B cell (primary cell): ENCODE results near the gene QRSL1. TPM values are rescaled to one million over a fixed set of nuclear protein-coding genes. Genes with fewer than 3 reads are reported as not detected.

ENCODE experiments used
- ATAC-seq: fragments of 200-7000 bp; cut with Tn5 transposase; one replicate; pipeline ENCODE4 v1.10.0; 2021; ENCODE audit warnings: low read depth, mild to moderate bottlenecking, moderate number of reproducible peaks, moderate library complexity
- CTCF ChIA-PET: fragments of 350-600 bp; sonication (Branson Sonifier 250); formaldehyde crosslinking; loops from one replicate; lab custom pipeline; 2021; ENCODE audit warnings: antibody characterized with exemption, inconsistent platforms; lab: Charles Lee
- POLR2A ChIA-PET: fragments of 350-600 bp; sonication (Branson Sonifier 250); formaldehyde crosslinking; loops from one replicate; lab custom pipeline; 2021; ENCODE audit warnings: antibody characterized with exemption; lab: Charles Lee
- DNase-seq: peaks from one replicate; pipeline ENCODE4 v3.0.0; 2013
- H2AFZ ChIP-seq: 2 replicates; pipeline ENCODE4 v1.6.1; 2012; ENCODE audit warnings: mild to moderate bottlenecking, low read depth, low read length; ENCODE audit not compliant: insufficient read depth, poor library complexity, severe bottlenecking
- H3K27ac ChIP-seq, 2 donors: 1 replicate in 1 of 2; 2 replicates in 1 of 2; pipeline ENCODE4 v1.5.1; 2012 to 2013; ENCODE audit warnings: low read length in 2 of 2, mild to moderate bottlenecking in 2 of 2, moderate library complexity in 1 of 2
- H3K27me3 ChIP-seq, 4 experiments: fragments of 200-600 bp in 1 of 4; sonication (generic) in 1 of 4; replicated peaks in 1 of 4; 1 replicate in 2 of 4; 2 replicates in 2 of 4; pipeline versions ENCODE4 v1.6.1 to v1.7.0; 2013 to 2016; ENCODE audit warnings: low read length in 3 of 4, mild to moderate bottlenecking in 2 of 4, mixed read lengths in 1 of 4, moderate library complexity in 1 of 4; ENCODE audit not compliant: insufficient read depth in 4 of 4, control insufficient read depth in 3 of 4; ENCODE audit errors: control extremely low read depth in 1 of 4
- H3K36me3 ChIP-seq, 2 experiments: replicated peaks in 1 of 2; 1 replicate in 1 of 2; 2 replicates in 1 of 2; pipeline versions ENCODE4 v1.6.1 to v1.7.1; 2013; ENCODE audit warnings: low read length in 1 of 2; ENCODE audit not compliant: insufficient read depth in 2 of 2, control insufficient read depth in 1 of 2; ENCODE audit errors: control extremely low read depth in 1 of 2, extremely low read depth in 1 of 2
- H3K4me1 ChIP-seq, 2 donors: fragments of 200-600 bp in 1 of 2; sonication (generic) in 1 of 2; 1 replicate in 1 of 2; 2 replicates in 1 of 2; pipeline versions ENCODE4 v1.5.1 to v1.6.1; 2013 to 2017; ENCODE audit warnings: low read length in 2 of 2; ENCODE audit not compliant: control insufficient read depth in 2 of 2, insufficient read depth in 2 of 2
- H3K4me2 ChIP-seq: replicated peaks from 2 replicates; pipeline ENCODE3; 2012; ENCODE audit warnings: mild to moderate bottlenecking, low read depth, low read length; ENCODE audit not compliant: poor library complexity, severe bottlenecking
- H3K4me3 ChIP-seq, 5 experiments: fragments of 200-600 bp in 1 of 5; sonication (generic) in 1 of 5; 1 replicate in 3 of 5; 2 replicates in 2 of 5; pipeline versions ENCODE4 v1.5.1 to v1.7.0; 2011 to 2016; ENCODE audit warnings: low read length in 4 of 5, mild to moderate bottlenecking in 4 of 5, low read depth in 2 of 5, control low read depth in 1 of 5, moderate library complexity in 1 of 5; ENCODE audit not compliant: insufficient read depth in 1 of 5; ENCODE audit errors: control extremely low read depth in 1 of 5, extremely low read depth in 1 of 5
- H3K79me2 ChIP-seq: fragments of 200-600 bp; sonication (generic); one replicate; pipeline ENCODE4 v1.6.0; 2016; ENCODE audit warnings: low read length; ENCODE audit not compliant: control insufficient read depth, insufficient read depth
- H3K9ac ChIP-seq: fragments of 200-600 bp; sonication (generic); 2 replicates; pipeline ENCODE4 v1.6.1; 2017; ENCODE audit warnings: mild to moderate bottlenecking, low read length, moderate library complexity
- H3K9me3 ChIP-seq, 3 donors: one replicate each; pipeline versions ENCODE4 v1.6.1 to v1.7.1; 2013; ENCODE audit warnings: low read length in 2 of 3; ENCODE audit not compliant: control insufficient read depth in 2 of 3, insufficient read depth in 1 of 3; ENCODE audit errors: control extremely low read depth in 1 of 3
- H4K20me1 ChIP-seq: 2 replicates; pipeline ENCODE4 v1.6.0; 2012; ENCODE audit warnings: mild to moderate bottlenecking, low read length; ENCODE audit not compliant: insufficient read depth, control insufficient read depth, poor library complexity, severe bottlenecking
- H3K27ac Mint-ChIP-seq: one replicate; pipeline ENCODE4 v1.8.0; 2021; ENCODE audit warnings: mixed read lengths
- H3K27me3 Mint-ChIP-seq: one replicate; pipeline ENCODE4 v1.8.0; 2021; ENCODE audit warnings: mixed read lengths
- H3K4me1 Mint-ChIP-seq: one replicate; pipeline ENCODE4 v1.8.0; 2021; ENCODE audit warnings: mixed read lengths
- H3K4me3 Mint-ChIP-seq: one replicate; pipeline ENCODE4 v1.8.0; 2021; ENCODE audit warnings: mixed read lengths
- H3K9me3 Mint-ChIP-seq: one replicate; pipeline ENCODE4 v1.8.0; 2022; ENCODE audit warnings: mixed read lengths; ENCODE audit not compliant: insufficient read depth
- CTCF ChIP-seq: fragments of 200-600 bp; IDR thresholded peaks from one replicate; pipeline ENCODE4 v1.8.0; 2022; ENCODE audit warnings: antibody characterized with exemption, mild to moderate bottlenecking
- EZH2 ChIP-seq: IDR thresholded peaks from 2 replicates; pipeline ENCODE4 v1.6.1; 2012; ENCODE audit warnings: borderline replicate concordance, low read depth, mild to moderate bottlenecking, moderate library complexity, low read length; ENCODE audit not compliant: insufficient read depth, poor library complexity, severe bottlenecking
- WGBS: methylation state at CpG from one replicate; pipeline ENCODE4 v1.1.5; 2013; ENCODE audit warnings: missing lambda C conversion rate; ENCODE audit not compliant: insufficient coverage; 5-methylcytosine and 5-hydroxymethylcytosine counted together
- intact Hi-C: fragments of 100-400 bp; cut with micrococcal nuclease; formaldehyde crosslinking; loops from one replicate; pipeline ENCODE4 v1.10.0; 2022
- polyA plus RNA-seq: library from polyadenylated mRNA; depleted of rRNA; stranded (reverse); fragments of >200 nt; gene quantifications from 2 replicates; pipeline ENCODE4 v1.2.3, GENCODE V29; 2012
- small RNA-seq: library from RNA; depleted of rRNA; stranded (forward); fragments of <200 nt; gene quantifications from one replicate; pipeline ENCODE3, GENCODE V24; 2012; ENCODE audit warnings: low replicate concordance, low read depth; ENCODE audit not compliant: insufficient read length
- total RNA-seq, 2 donors: library from RNA; stranded (reverse); fragments of 120-200 nt in 1 of 2; gene quantifications; 1 replicate in 1 of 2; 2 replicates in 1 of 2; pipeline versions ENCODE4 v1.2.3 to v1.2.4, GENCODE V29; 2013 to 2022

The QRSL1 gene
- total and polyA plus RNA-seq, 2 donors (not counting 1 experiment from before 2014, with no cell fraction given) = 36.9 to 38.5 TPM

GRCh38 chr6:106716966-106717365, 87.6 kb downstream of the QRSL1 start:
- Histone ChIP-seq H3K9ac (peak overlapping the region; percentile 21), H3K27me3 (no peaks in the 10 kb centered on the region), H2AFZ (peak overlapping the region; percentile 47), H4K20me1 (no peaks in the 10 kb centered on the region), H3K9me3 (no peaks in the 10 kb centered on the region), H3K4me1 (peaks cover 43 to 48% of the 10 kb centered on the region in 2 donors), H3K79me2 (no peaks in the 10 kb centered on the region), H3K36me3 (no peaks in the 10 kb centered on the region), H3K4me2 (peak overlapping the region; percentile 47), H3K4me3 (no peak overlapping the region), H3K27ac (peak overlapping the region in 1 of 2 donors; percentile 63)
- no peaks in the 10 kb centered on the region for H3K27me3 Mint-ChIP-seq
- intact Hi-C loops = no loop called here
- DNase-seq (no peak), ATAC-seq (no peak)
- no peaks in the 10 kb centered on the region for H3K9me3 Mint-ChIP-seq
- ChIA-PET CTCF (no interaction called here), POLR2A (no interaction called here)
- H3K4me1 Mint-ChIP-seq = peaks cover 53% of the 10 kb centered on the region
- peak overlapping the region; percentile 56 for H3K4me3 Mint-ChIP-seq
- TF ChIP-seq CTCF (no peak), EZH2 (no peak)
- H3K27ac Mint-ChIP-seq = peak overlapping the region; percentile 84
- no CpG with 5 or more reads among the region's 2 CpGs for WGBS

Small RNA genes within 50 kb of the gene (small RNA-seq; reads per million reads assigned to genes)
- not detected for gene RNU6-527P

Other genes starting within 250 kb of the QRSL1 start
- gene RTN4IP1, start 80 bp upstream of the QRSL1 start, total RNA-seq = 12.1 and 13.3 TPM in 2 replicates
- gene RTN4IP1, start 80 bp upstream of the QRSL1 start, polyA plus RNA-seq = 9.4 and 10.5 TPM in 2 replicates